ENCODE results near the gene MEGF6. TPM values are rescaled to one million over a fixed set of nuclear protein-coding genes. Genes with fewer than 3 reads are reported as not detected.

The MEGF6 gene
- total and polyA plus RNA-seq, 9 donors, result 7.7 to 26.7 (median 15.3) TPM

GRCh38 chr1:3515272-3515671 lies 96.0 kb downstream of the MEGF6 start:
- Histone ChIP-seq H3K4me1 (ENCODE audit: control insufficient read depth, insufficient read depth, low read length) (peaks cover 26% of the 10 kb centered on the region), H3K4me3 (ENCODE audit: low read length) (no peak overlapping the region), H3K27me3 (ENCODE audit: control insufficient read depth, insufficient read depth, low read length) (no peaks in the 10 kb centered on the region), H3K9me3 (replicated peaks; ENCODE audit: control insufficient read depth, low read depth, low read length) (peaks cover 2% of the 10 kb centered on the region), H3K27ac (ENCODE audit: low read length) (no peak overlapping the region), H3K36me3 (ENCODE audit: control insufficient read depth, insufficient read depth, low read length) (no peaks in the 10 kb centered on the region)
- DNase-seq, result no peak
- WGBS (ENCODE audit: insufficient coverage), result 89% methylated on average over 12 of the region's 12 CpGs

- 88% methylated on average over 12 of the region's 17 CpGs for WGBS (ENCODE audit: insufficient coverage)
- Histone ChIP-seq H3K36me3 (ENCODE audit: control insufficient read depth, insufficient read depth, low read length) (no peaks in the 10 kb centered on the region), H3K9me3 (replicated peaks; ENCODE audit: control insufficient read depth, low read depth, low read length) (peaks cover 2% of the 10 kb centered on the region), H3K4me3 (ENCODE audit: low read length) (no peak overlapping the region), H3K27ac (ENCODE audit: low read length) (no peak overlapping the region), H3K4me1 (ENCODE audit: control insufficient read depth, insufficient read depth, low read length) (peaks cover 25% of the 10 kb centered on the region), H3K27me3 (ENCODE audit: control insufficient read depth, insufficient read depth, low read length) (no peaks in the 10 kb centered on the region)
- DNase-seq, result no peak
These were observed 96.9 kb downstream of the MEGF6 start for GRCh38 chr1:3514404-3514803.

GRCh38 chr1:3511856-3512255 lies 99.5 kb downstream of the MEGF6 start:
- no peak for DNase-seq
- H3K4me1 ChIP-seq (ENCODE audit: control insufficient read depth, insufficient read depth, low read length), result peaks cover 5% of the 10 kb centered on the region
- no peak overlapping the region for H3K27ac ChIP-seq (ENCODE audit: low read length)
- H3K4me3 ChIP-seq (ENCODE audit: low read length), result no peak overlapping the region
- H3K9me3 ChIP-seq (replicated peaks; ENCODE audit: control insufficient read depth, low read depth, low read length), result peaks cover 2% of the 10 kb centered on the region
- 97% methylated on average over 14 of the region's 15 CpGs for WGBS (ENCODE audit: insufficient coverage)
- no peaks in the 10 kb centered on the region for H3K27me3 ChIP-seq (ENCODE audit: control insufficient read depth, insufficient read depth, low read length)
- H3K36me3 ChIP-seq (ENCODE audit: control insufficient read depth, insufficient read depth, low read length), result no peaks in the 10 kb centered on the region

GRCh38 chr1:3511306-3511705 lies 100.0 kb downstream of the MEGF6 start:
- no peak overlapping the region for H3K4me3 ChIP-seq (ENCODE audit: low read length)
- H3K27me3 ChIP-seq (ENCODE audit: control insufficient read depth, insufficient read depth, low read length), result no peaks in the 10 kb centered on the region
- DNase-seq, result no peak
- H3K9me3 ChIP-seq (replicated peaks; ENCODE audit: control insufficient read depth, low read depth, low read length), result peaks cover 2% of the 10 kb centered on the region
- H3K27ac ChIP-seq (ENCODE audit: low read length), result no peak overlapping the region
- WGBS (ENCODE audit: insufficient coverage), result 90% methylated on average over 16 of the region's 16 CpGs
- no peaks in the 10 kb centered on the region for H3K36me3 ChIP-seq (ENCODE audit: control insufficient read depth, insufficient read depth, low read length)
- H3K4me1 ChIP-seq (ENCODE audit: control insufficient read depth, insufficient read depth, low read length), result peaks cover 2% of the 10 kb centered on the region

GRCh38 chr1:3510956-3511250 lies 100.4 kb downstream of the MEGF6 start:
- WGBS (ENCODE audit: insufficient coverage), result 89% methylated on average over 12 of the region's 12 CpGs
- Histone ChIP-seq H3K27ac (ENCODE audit: low read length) (no peak overlapping the region), H3K27me3 (ENCODE audit: control insufficient read depth, insufficient read depth, low read length) (no peaks in the 10 kb centered on the region), H3K36me3 (ENCODE audit: control insufficient read depth, insufficient read depth, low read length) (no peaks in the 10 kb centered on the region), H3K4me3 (ENCODE audit: low read length) (no peak overlapping the region), H3K4me1 (ENCODE audit: control insufficient read depth, insufficient read depth, low read length) (no peaks in the 10 kb centered on the region), H3K9me3 (replicated peaks; ENCODE audit: control insufficient read depth, low read depth, low read length) (peaks cover 2% of the 10 kb centered on the region)
- no peak for DNase-seq

- Histone ChIP-seq H3K27me3 (ENCODE audit: control insufficient read depth, insufficient read depth, low read length) (no peaks in the 10 kb centered on the region), H3K9me3 (replicated peaks; ENCODE audit: control insufficient read depth, low read depth, low read length) (peaks cover 2% of the 10 kb centered on the region), H3K4me1 (ENCODE audit: control insufficient read depth, insufficient read depth, low read length) (no peaks in the 10 kb centered on the region), H3K27ac (ENCODE audit: low read length) (no peak overlapping the region), H3K36me3 (ENCODE audit: control insufficient read depth, insufficient read depth, low read length) (no peaks in the 10 kb centered on the region), H3K4me3 (ENCODE audit: low read length) (no peak overlapping the region)
- WGBS (ENCODE audit: insufficient coverage), result 84% methylated on average over 21 of the region's 32 CpGs
- no peak for DNase-seq
These were observed 101.0 kb downstream of the MEGF6 start for GRCh38 chr1:3510136-3510955.

- no peak for DNase-seq
- Histone ChIP-seq H3K27me3 (ENCODE audit: control insufficient read depth, insufficient read depth, low read length) (no peaks in the 10 kb centered on the region), H3K27ac (ENCODE audit: low read length) (no peak overlapping the region), H3K36me3 (ENCODE audit: control insufficient read depth, insufficient read depth, low read length) (no peaks in the 10 kb centered on the region), H3K4me3 (ENCODE audit: low read length) (no peak overlapping the region), H3K4me1 (ENCODE audit: control insufficient read depth, insufficient read depth, low read length) (no peaks in the 10 kb centered on the region), H3K9me3 (replicated peaks; ENCODE audit: control insufficient read depth, low read depth, low read length) (peaks cover 2% of the 10 kb centered on the region)
- WGBS (ENCODE audit: insufficient coverage), result 82% methylated on average over 21 of the region's 21 CpGs
These were observed 101.6 kb downstream of the MEGF6 start for GRCh38 chr1:3509721-3510120.

GRCh38 chr1:3508757-3509415 lies 102.4 kb downstream of the MEGF6 start:
- WGBS (ENCODE audit: insufficient coverage), result 86% methylated on average over 33 of the region's 33 CpGs
- no peaks in the 10 kb centered on the region for H3K27me3 ChIP-seq (ENCODE audit: control insufficient read depth, insufficient read depth, low read length)
- peaks cover 2% of the 10 kb centered on the region for H3K9me3 ChIP-seq (replicated peaks; ENCODE audit: control insufficient read depth, low read depth, low read length)
- H3K27ac ChIP-seq (ENCODE audit: low read length), result no peak overlapping the region
- H3K4me1 ChIP-seq (ENCODE audit: control insufficient read depth, insufficient read depth, low read length), result no peaks in the 10 kb centered on the region
- no peak overlapping the region for H3K4me3 ChIP-seq (ENCODE audit: low read length)
- no peak for DNase-seq
- no peaks in the 10 kb centered on the region for H3K36me3 ChIP-seq (ENCODE audit: control insufficient read depth, insufficient read depth, low read length)

GRCh38 chr1:3507636-3508275 lies 103.6 kb downstream of the MEGF6 start:
- WGBS (ENCODE audit: insufficient coverage), result 81% methylated on average over 6 of the region's 11 CpGs
- H3K27ac ChIP-seq (ENCODE audit: low read length), result no peak overlapping the region

GRCh38 chr1:3506943-3507342 lies 104.4 kb downstream of the MEGF6 start:
- no peak overlapping the region for H3K27ac ChIP-seq (ENCODE audit: low read length)
- DNase-seq, result no peak
- no peaks in the 10 kb centered on the region for H3K4me1 ChIP-seq (ENCODE audit: control insufficient read depth, insufficient read depth, low read length)
- peaks cover 2% of the 10 kb centered on the region for H3K9me3 ChIP-seq (replicated peaks; ENCODE audit: control insufficient read depth, low read depth, low read length)
- H3K4me3 ChIP-seq (ENCODE audit: low read length), result no peak overlapping the region
- no peaks in the 10 kb centered on the region for H3K27me3 ChIP-seq (ENCODE audit: control insufficient read depth, insufficient read depth, low read length)
- no peaks in the 10 kb centered on the region for H3K36me3 ChIP-seq (ENCODE audit: control insufficient read depth, insufficient read depth, low read length)
- 84% methylated on average over 4 of the region's 7 CpGs for WGBS (ENCODE audit: insufficient coverage)

More at GRCh38 chr1:3507636-3508275, 103.6 kb downstream of the MEGF6 start:
- H3K9me3 ChIP-seq (replicated peaks; ENCODE audit: control insufficient read depth, low read depth, low read length), result peaks cover 2% of the 10 kb centered on the region
- H3K27me3 ChIP-seq (ENCODE audit: control insufficient read depth, insufficient read depth, low read length), result no peaks in the 10 kb centered on the region
- no peak for DNase-seq
- no peaks in the 10 kb centered on the region for H3K36me3 ChIP-seq (ENCODE audit: control insufficient read depth, insufficient read depth, low read length)
- H3K4me1 ChIP-seq (ENCODE audit: control insufficient read depth, insufficient read depth, low read length), result no peaks in the 10 kb centered on the region
- H3K4me3 ChIP-seq (ENCODE audit: low read length), result no peak overlapping the region
